Caco-2 (cell line): ENCODE results near the gene REPS2. TPM values are rescaled to one million over a fixed set of nuclear protein-coding genes. Genes with fewer than 3 reads are reported as not detected.

Experiments
- BruUV-seq: library from RNA; stranded (reverse); fragments of 400-500 nt; replicated peaks from 2 replicates; lab custom pipeline; 2021; lab: Mats Ljungman, UMichigan
- CTCF ChIA-PET: fragments of 300-600 bp; sonication (Branson Sonifier 250); formaldehyde crosslinking; loops from one replicate; lab custom pipeline; 2022; ENCODE audit warnings: antibody characterized with exemption; lab: Charles Lee
- POLR2A ChIA-PET: fragments of 300-600 bp; sonication (Branson Sonifier 250); formaldehyde crosslinking; loops from one replicate; lab custom pipeline; 2022; ENCODE audit warnings: antibody characterized with exemption; lab: Charles Lee
- DNase-seq, 2 experiments: peaks; one replicate each; pipeline versions ENCODE4 v3.0.0 to v3.0.0-alpha.2; 2020 to 2022
- H3K27me3 ChIP-seq: replicated peaks from 2 replicates; pipeline ENCODE4 v1.6.0; 2011; ENCODE audit warnings: low read length; ENCODE audit not compliant: control insufficient read depth, insufficient read depth
- H3K36me3 ChIP-seq: 2 replicates; pipeline ENCODE4 v1.5.1; 2011; ENCODE audit warnings: low read length; ENCODE audit not compliant: control insufficient read depth, insufficient read depth
- H3K4me1 ChIP-seq: fragments of 250-450 bp; sonication (Bioruptor Pico); 2 replicates; pipeline ENCODE4 v1.5.1; 2020; ENCODE audit warnings: mild to moderate bottlenecking
- H3K4me3 ChIP-seq: 2 replicates; pipeline ENCODE4 v1.5.1; 2011; ENCODE audit warnings: low read depth, mild to moderate bottlenecking, control low read depth, low read length
- H3K9me3 ChIP-seq: fragments of 250-450 bp; sonication (Bioruptor Pico); 2 replicates; pipeline ENCODE4 v1.5.1; 2020; ENCODE audit warnings: mild to moderate bottlenecking, moderate library complexity
- H3K27ac Mint-ChIP-seq: one replicate; pipeline ENCODE4 v1.8.0; 2022; ENCODE audit warnings: mixed read lengths; ENCODE audit not compliant: unreplicated experiment
- H3K27me3 Mint-ChIP-seq: one replicate; pipeline ENCODE4 v1.8.0; 2022; ENCODE audit warnings: mixed read lengths; ENCODE audit not compliant: insufficient read depth, unreplicated experiment
- H3K36me3 Mint-ChIP-seq: one replicate; pipeline ENCODE4 v1.8.0; 2022; ENCODE audit warnings: mild to moderate bottlenecking, mixed read lengths; ENCODE audit not compliant: insufficient read depth, unreplicated experiment
- H3K4me1 Mint-ChIP-seq: one replicate; pipeline ENCODE4 v1.8.0; 2022; ENCODE audit warnings: low read depth, mixed read lengths; ENCODE audit not compliant: unreplicated experiment
- H3K4me3 Mint-ChIP-seq: one replicate; pipeline ENCODE4 v1.8.0; 2022; ENCODE audit warnings: mild to moderate bottlenecking, moderate library complexity, mixed read lengths; ENCODE audit not compliant: unreplicated experiment
- H3K9me3 Mint-ChIP-seq: one replicate; pipeline ENCODE4 v1.8.0; 2022; ENCODE audit warnings: mixed read lengths; ENCODE audit not compliant: unreplicated experiment
- intact Hi-C: fragments of 100-400 bp; cut with micrococcal nuclease; formaldehyde crosslinking; loops from one replicate; pipeline ENCODE4 v1.10.0; 2022; ENCODE audit not compliant: unreplicated experiment
- total RNA-seq: library from RNA; stranded (reverse); gene quantifications from 2 replicates; pipeline ENCODE4 v1.2.3, GENCODE V29; 2022
- TF ChIP-seq, protein P1 (sequence below), 2 experiments: fragments of 200-600 bp in 1 of 2; IDR thresholded peaks; 1 replicate in 1 of 2; 2 replicates in 1 of 2; pipeline versions ENCODE4 v1.5.1 to v1.8.0; 2011 to 2022; ENCODE audit warnings: antibody characterized with exemption in 1 of 2, control low read depth in 1 of 2, inconsistent platforms in 1 of 2, low read depth in 1 of 2, low read length in 1 of 2, mild to moderate bottlenecking in 1 of 2, moderate library complexity in 1 of 2; ENCODE audit not compliant: insufficient read depth in 1 of 2, severe bottlenecking in 1 of 2, unreplicated experiment in 1 of 2

The REPS2 gene
- total RNA-seq, 1 experiment from 2014 or later = 0.86 TPM

DNA sequence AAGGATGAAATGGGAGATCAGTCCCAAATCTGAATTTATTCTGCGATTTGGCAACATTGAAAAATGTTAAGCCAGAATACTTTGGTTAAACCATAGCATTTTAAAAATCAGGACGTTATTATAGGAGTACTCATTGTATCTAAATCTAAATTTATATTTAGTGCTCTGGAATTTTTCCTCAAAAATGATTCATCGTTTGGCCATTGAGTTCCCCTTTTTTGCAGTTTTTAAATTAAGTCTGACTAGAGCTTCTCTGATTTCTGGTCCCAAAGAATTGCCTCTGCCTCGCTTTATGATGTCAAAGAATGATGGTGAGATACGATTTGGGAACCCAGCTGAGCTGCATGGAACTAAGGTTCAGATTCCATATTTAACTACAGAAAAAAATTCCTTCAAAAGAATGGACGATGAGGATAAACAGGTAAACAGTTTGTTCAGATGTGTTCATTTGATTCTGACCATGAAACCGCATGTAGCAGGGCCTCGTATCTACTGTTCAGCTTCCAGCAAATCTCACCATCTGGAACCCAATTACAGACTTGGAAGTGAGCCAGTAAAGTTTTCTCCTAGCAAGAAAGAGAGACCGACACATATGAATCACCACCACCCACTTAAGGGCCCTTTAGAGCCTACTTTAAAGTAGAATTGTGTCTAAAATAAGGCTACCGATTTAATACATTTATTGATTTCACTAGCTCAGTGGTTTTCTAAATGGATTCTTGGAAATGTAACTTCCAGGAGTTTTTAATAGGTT, 75.6 kb downstream of the REPS2 start:
- ChIA-PET CTCF (no interaction called here), POLR2A (no interaction called here)
- no peaks in the 10 kb centered on the region for H3K27me3 Mint-ChIP-seq
- Histone ChIP-seq H3K4me1 (no peaks in the 10 kb centered on the region), H3K9me3 (no peaks in the 10 kb centered on the region), H3K4me3 (no peak overlapping the region), H3K36me3 (no peaks in the 10 kb centered on the region), H3K27me3 (no peaks in the 10 kb centered on the region)
- no peaks in the 10 kb centered on the region for H3K4me1 Mint-ChIP-seq
- no peaks in the 10 kb centered on the region for H3K9me3 Mint-ChIP-seq
- intact Hi-C loops = no loop called here
- H3K27ac Mint-ChIP-seq = no peak overlapping the region
- H3K4me3 Mint-ChIP-seq = no peak overlapping the region
- TF ChIP-seq, protein P1, sequence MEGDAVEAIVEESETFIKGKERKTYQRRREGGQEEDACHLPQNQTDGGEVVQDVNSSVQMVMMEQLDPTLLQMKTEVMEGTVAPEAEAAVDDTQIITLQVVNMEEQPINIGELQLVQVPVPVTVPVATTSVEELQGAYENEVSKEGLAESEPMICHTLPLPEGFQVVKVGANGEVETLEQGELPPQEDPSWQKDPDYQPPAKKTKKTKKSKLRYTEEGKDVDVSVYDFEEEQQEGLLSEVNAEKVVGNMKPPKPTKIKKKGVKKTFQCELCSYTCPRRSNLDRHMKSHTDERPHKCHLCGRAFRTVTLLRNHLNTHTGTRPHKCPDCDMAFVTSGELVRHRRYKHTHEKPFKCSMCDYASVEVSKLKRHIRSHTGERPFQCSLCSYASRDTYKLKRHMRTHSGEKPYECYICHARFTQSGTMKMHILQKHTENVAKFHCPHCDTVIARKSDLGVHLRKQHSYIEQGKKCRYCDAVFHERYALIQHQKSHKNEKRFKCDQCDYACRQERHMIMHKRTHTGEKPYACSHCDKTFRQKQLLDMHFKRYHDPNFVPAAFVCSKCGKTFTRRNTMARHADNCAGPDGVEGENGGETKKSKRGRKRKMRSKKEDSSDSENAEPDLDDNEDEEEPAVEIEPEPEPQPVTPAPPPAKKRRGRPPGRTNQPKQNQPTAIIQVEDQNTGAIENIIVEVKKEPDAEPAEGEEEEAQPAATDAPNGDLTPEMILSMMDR (IDR thresholded peaks at IDR 0.05; ENCODE audit: insufficient read depth in 1 of 2, low read depth in 1 of 2, low read length in 1 of 2, severe bottlenecking in 1 of 2, unreplicated experiment in 1 of 2) = no peak
- H3K36me3 Mint-ChIP-seq = no peaks in the 10 kb centered on the region
- DNase-seq = no peak
- BruUV-seq = no TSS peak

DNA sequence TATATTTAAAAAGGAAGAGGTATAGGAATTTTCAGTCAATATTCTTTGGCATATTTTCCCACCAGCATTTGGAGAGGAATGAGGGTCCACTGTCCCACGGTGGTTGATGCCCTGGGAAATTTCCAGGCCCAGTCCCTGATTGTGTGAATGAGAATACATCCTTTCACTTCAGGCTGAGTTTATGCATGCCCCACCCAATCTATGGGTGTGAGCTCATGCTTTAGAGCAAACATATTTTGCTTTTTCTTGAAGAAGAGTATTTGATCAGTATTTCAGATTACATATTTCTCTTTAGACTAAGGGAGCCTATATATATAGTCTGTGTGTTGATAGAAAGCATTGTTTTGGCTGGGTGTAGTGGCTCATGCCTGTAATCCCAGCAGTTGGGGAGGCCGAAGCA, 77.2 kb downstream of the REPS2 start:
- no peaks in the 10 kb centered on the region for H3K36me3 ChIP-seq
- no peaks in the 10 kb centered on the region for H3K9me3 Mint-ChIP-seq
- H3K27me3 ChIP-seq = no peaks in the 10 kb centered on the region
- CTCF ChIA-PET = interaction anchor here (0.7 to 1.7 kb wide), 2 partner anchors 23 to 29 kb away, joined by 3 to 5 read pairs; no protein-coding TSS in a partner anchor
- intact Hi-C loops = no loop called here
- H3K27me3 Mint-ChIP-seq = no peaks in the 10 kb centered on the region
- no TSS peak for BruUV-seq
- DNase-seq = no peak
- no peaks in the 10 kb centered on the region for H3K4me1 ChIP-seq
- H3K36me3 Mint-ChIP-seq = no peaks in the 10 kb centered on the region
- H3K4me1 Mint-ChIP-seq = no peaks in the 10 kb centered on the region
- no peaks in the 10 kb centered on the region for H3K9me3 ChIP-seq
- no peak overlapping the region for H3K4me3 Mint-ChIP-seq
- H3K4me3 ChIP-seq = no peak overlapping the region
- POLR2A ChIA-PET = no interaction called here
- H3K27ac Mint-ChIP-seq = no peak overlapping the region
- TF ChIP-seq, protein P1 (IDR thresholded peaks at IDR 0.05; ENCODE audit: insufficient read depth in 1 of 2, low read depth in 1 of 2, low read length in 1 of 2, severe bottlenecking in 1 of 2, unreplicated experiment in 1 of 2) = no peak

DNA sequence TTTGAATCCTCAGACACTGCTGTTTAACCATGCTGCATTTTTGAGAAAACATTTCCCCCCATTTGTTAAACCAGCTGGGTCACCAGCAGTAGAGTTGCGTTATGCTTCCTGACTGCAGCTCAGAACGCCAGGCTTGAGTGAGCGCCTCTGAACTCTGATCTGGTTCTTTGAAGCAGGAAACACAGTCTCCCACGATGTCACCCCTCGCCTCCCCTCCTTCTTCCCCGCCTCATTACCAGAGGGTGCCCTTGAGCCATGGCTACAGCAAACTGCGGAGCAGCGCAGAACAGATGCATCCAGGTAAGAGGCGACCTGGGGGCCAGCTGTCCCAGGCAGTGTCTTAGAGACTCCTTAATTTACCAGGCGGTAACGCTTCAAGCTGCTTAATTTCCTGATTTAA, 78.4 kb downstream of the REPS2 start:
- Histone ChIP-seq H3K36me3 (no peaks in the 10 kb centered on the region), H3K4me1 (no peaks in the 10 kb centered on the region), H3K4me3 (no peak overlapping the region), H3K27me3 (no peaks in the 10 kb centered on the region), H3K9me3 (no peaks in the 10 kb centered on the region)
- Mint-ChIP-seq H3K36me3 (no peaks in the 10 kb centered on the region), H3K27ac (no peak overlapping the region), H3K4me3 (no peak overlapping the region), H3K27me3 (no peaks in the 10 kb centered on the region), H3K4me1 (no peaks in the 10 kb centered on the region), H3K9me3 (no peaks in the 10 kb centered on the region)
- intact Hi-C loops = no loop called here
- CTCF ChIA-PET = interaction anchor here (1.7 kb wide), 1 partner anchor 22 kb away, joined by 5 read pairs; no protein-coding TSS in a partner anchor
- DNase-seq = peak in 1 of 2 experiments; percentile 3
- TF ChIP-seq, protein P1 (IDR thresholded peaks at IDR 0.05; ENCODE audit: insufficient read depth in 1 of 2, low read depth in 1 of 2, low read length in 1 of 2, severe bottlenecking in 1 of 2, unreplicated experiment in 1 of 2) = no peak
- POLR2A ChIA-PET = no interaction called here
- BruUV-seq = no TSS peak
